Tibial nerve (tissue), 4 donors: ENCODE results near the gene ATP6V0B. TPM values are rescaled to one million over a fixed set of nuclear protein-coding genes. Genes with fewer than 3 reads are reported as not detected.

Experiments used
- DNase-seq, 2 donors: peaks; one replicate each; pipeline ENCODE4 v3.0.0-alpha.2; 2019; ENCODE audit warnings: low spot score in 2 of 2
- H3K27ac ChIP-seq, 4 donors: fragments of 200-600 bp; sonication (generic) in 3 of 4; one replicate each; pipeline ENCODE4 v1.5.1; 2017 to 2019; ENCODE audit warnings: mild to moderate bottlenecking in 1 of 4
- H3K27me3 ChIP-seq, 2 donors: fragments of 200-600 bp; sonication (generic) in 1 of 2; one replicate each; pipeline versions ENCODE4 v1.5.1 to v1.6.0; 2017 to 2019
- H3K36me3 ChIP-seq, 3 donors: fragments of 200-600 bp; sonication (generic); one replicate each; pipeline ENCODE4 v1.5.1; 2018 to 2019
- H3K4me1 ChIP-seq, 4 donors: fragments of 200-600 bp; sonication (generic) in 3 of 4; one replicate each; pipeline ENCODE4 v1.5.1; 2017 to 2019
- H3K4me3 ChIP-seq, 4 donors: fragments of 200-600 bp; sonication (generic) in 3 of 4; one replicate each; pipeline ENCODE4 v1.5.1; 2017 to 2019; ENCODE audit warnings: mild to moderate bottlenecking in 1 of 4, moderate library complexity in 1 of 4
- H3K9me3 ChIP-seq, 4 donors: fragments of 200-600 bp; sonication (generic) in 3 of 4; one replicate each; pipeline ENCODE4 v1.5.1; 2017 to 2019
- EP300 ChIP-seq, 2 donors: sonication (generic); formaldehyde crosslinking; IDR thresholded peaks; one replicate each; pipeline ENCODE4 v1.6.1; 2017; ENCODE audit warnings: antibody characterized with exemption in 2 of 2, mild to moderate bottlenecking in 1 of 2
- POLR2A ChIP-seq, 2 donors: fragments of 450-650 bp; IDR thresholded peaks; one replicate each; pipeline ENCODE4 v1.6.1; 2017; ENCODE audit warnings: antibody characterized with exemption in 2 of 2, mild to moderate bottlenecking in 2 of 2, moderate library complexity in 2 of 2
- WGBS, 2 donors: methylation state at CpG; one replicate each; pipeline ENCODE4 v1.1.5; 2018; 5-methylcytosine and 5-hydroxymethylcytosine counted together
- total RNA-seq, 4 donors: library from RNA; depleted of rRNA; stranded (reverse); fragments of >200 nt; gene quantifications; one replicate each; pipeline ENCODE4 v1.1.0, GENCODE V29; 2016
- TF ChIP-seq, protein P1 (sequence below), 5 experiments: fragments of 200-600 bp in 3 of 5; fragments of 450-650 bp in 2 of 5; sonication (generic) in 3 of 5; IDR thresholded peaks; one replicate each; pipeline ENCODE4 v1.5.1; 2016 to 2019; ENCODE audit warnings: antibody characterized with exemption in 5 of 5, mild to moderate bottlenecking in 3 of 5, moderate library complexity in 2 of 5

ATP6V0B gene
- total RNA-seq, 4 donors from 2014 or later: 101 to 132 (median 113) TPM

GRCh38 chr1:43957407-43958040 is 17.2 kb upstream of the ATP6V0B start:
- TF ChIP-seq EP300 (IDR thresholded peaks at IDR 0.05): no peak
- no peak for TF ChIP-seq POLR2A (IDR thresholded peaks at IDR 0.05)
- TF ChIP-seq, protein P1, sequence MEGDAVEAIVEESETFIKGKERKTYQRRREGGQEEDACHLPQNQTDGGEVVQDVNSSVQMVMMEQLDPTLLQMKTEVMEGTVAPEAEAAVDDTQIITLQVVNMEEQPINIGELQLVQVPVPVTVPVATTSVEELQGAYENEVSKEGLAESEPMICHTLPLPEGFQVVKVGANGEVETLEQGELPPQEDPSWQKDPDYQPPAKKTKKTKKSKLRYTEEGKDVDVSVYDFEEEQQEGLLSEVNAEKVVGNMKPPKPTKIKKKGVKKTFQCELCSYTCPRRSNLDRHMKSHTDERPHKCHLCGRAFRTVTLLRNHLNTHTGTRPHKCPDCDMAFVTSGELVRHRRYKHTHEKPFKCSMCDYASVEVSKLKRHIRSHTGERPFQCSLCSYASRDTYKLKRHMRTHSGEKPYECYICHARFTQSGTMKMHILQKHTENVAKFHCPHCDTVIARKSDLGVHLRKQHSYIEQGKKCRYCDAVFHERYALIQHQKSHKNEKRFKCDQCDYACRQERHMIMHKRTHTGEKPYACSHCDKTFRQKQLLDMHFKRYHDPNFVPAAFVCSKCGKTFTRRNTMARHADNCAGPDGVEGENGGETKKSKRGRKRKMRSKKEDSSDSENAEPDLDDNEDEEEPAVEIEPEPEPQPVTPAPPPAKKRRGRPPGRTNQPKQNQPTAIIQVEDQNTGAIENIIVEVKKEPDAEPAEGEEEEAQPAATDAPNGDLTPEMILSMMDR (IDR thresholded peaks at IDR 0.05): no peak
- no peak overlapping the region for H3K27ac ChIP-seq
- peaks cover 0 to 19% (median 0%) of the 10 kb centered on the region in 4 donors for H3K4me1 ChIP-seq
- H3K4me3 ChIP-seq: no peak overlapping the region
- H3K36me3 ChIP-seq: peaks cover 0 to 67% (median 9%) of the 10 kb centered on the region in 3 donors
- no peaks in the 10 kb centered on the region for H3K9me3 ChIP-seq
- DNase-seq: no peak
- 87 to 89% methylated on average over 6 to 7 of the region's 7 CpGs for WGBS, 2 donors
- H3K27me3 ChIP-seq: no peaks in the 10 kb centered on the region

GRCh38 chr1:43958351-43959255 is 16.2 kb upstream of the ATP6V0B start:
- Histone ChIP-seq H3K9me3 (no peaks in the 10 kb centered on the region), H3K27ac (no peak overlapping the region), H3K4me3 (no peak overlapping the region), H3K36me3 (peaks cover 0 to 78% (median 9%) of the 10 kb centered on the region in 3 donors), H3K27me3 (no peaks in the 10 kb centered on the region), H3K4me1 (peaks cover 0 to 13% (median 0%) of the 10 kb centered on the region in 4 donors)
- no peak for TF ChIP-seq EP300 (IDR thresholded peaks at IDR 0.05)
- no peak for TF ChIP-seq POLR2A (IDR thresholded peaks at IDR 0.05)
- TF ChIP-seq, protein P1 (IDR thresholded peaks at IDR 0.05): no peak
- WGBS, 2 donors: 64 to 69% methylated on average over 9 of the region's 9 CpGs
- DNase-seq: no peak

DNA sequence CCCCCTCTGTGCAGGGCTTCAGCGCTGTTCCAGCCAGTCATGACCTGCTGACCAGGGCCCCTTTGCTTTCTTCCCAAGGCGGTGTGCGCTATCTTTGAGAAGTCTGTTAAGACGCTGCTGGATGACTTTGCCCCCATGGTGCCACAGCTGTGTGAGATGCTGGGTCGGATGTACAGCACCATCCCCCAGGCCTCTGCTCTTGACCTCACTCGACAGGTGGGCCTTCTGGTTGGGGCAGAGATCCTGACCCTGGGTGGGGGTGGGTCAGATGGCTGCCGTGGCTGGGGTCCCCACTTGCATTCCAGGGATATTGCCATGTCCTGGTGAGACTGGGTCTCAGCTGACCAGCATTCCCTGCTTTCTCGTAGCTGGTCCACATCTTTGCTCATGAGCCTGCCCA is 14.0 kb upstream of the ATP6V0B start:
- H3K4me3 ChIP-seq: no peak overlapping the region
- no peaks in the 10 kb centered on the region for H3K9me3 ChIP-seq
- H3K27ac ChIP-seq: no peak overlapping the region
- peaks cover 0 to 7% (median 0%) of the 10 kb centered on the region in 4 donors for H3K4me1 ChIP-seq
- no peaks in the 10 kb centered on the region for H3K27me3 ChIP-seq
- WGBS, 2 donors: 89 to 90% methylated on average over 7 to 8 of the region's 8 CpGs
- DNase-seq: no peak
- TF ChIP-seq, protein P1 (IDR thresholded peaks at IDR 0.05): no peak
- no peak for TF ChIP-seq EP300 (IDR thresholded peaks at IDR 0.05)
- no peak for TF ChIP-seq POLR2A (IDR thresholded peaks at IDR 0.05)
- peaks cover 0 to 93% (median 9%) of the 10 kb centered on the region in 3 donors for H3K36me3 ChIP-seq

DNA sequence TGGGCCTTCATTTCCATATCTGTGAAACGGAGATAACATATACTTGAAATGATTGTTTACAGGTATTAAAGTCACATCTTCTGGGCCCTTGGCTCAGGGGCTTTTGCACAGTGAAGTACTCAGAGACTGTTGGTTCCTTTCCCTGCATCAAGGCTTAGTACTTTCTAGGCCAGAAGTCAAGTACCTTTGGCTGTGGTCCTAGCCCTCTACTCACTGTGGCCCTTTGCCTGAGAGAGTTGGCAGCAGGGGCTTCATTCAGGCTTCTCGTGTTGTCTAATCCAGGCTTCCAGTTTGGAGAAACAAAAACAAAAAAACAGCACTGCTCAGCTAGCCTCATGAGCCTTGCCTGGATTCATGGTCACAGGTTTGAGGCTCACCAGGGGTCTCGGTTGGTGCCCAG is 13.1 kb upstream of the ATP6V0B start:
- WGBS, 2 donors: 70 to 82% methylated on average over 3 of the region's 3 CpGs
- Histone ChIP-seq H3K4me1 (peaks cover 0 to 7% (median 0%) of the 10 kb centered on the region in 4 donors), H3K36me3 (peaks cover 0 to 94% (median 9%) of the 10 kb centered on the region in 3 donors), H3K27ac (peak overlapping the region in 1 of 4 donors; percentile 12), H3K4me3 (no peak overlapping the region), H3K9me3 (no peaks in the 10 kb centered on the region), H3K27me3 (no peaks in the 10 kb centered on the region)
- no peak for TF ChIP-seq EP300 (IDR thresholded peaks at IDR 0.05)
- TF ChIP-seq, protein P1 (IDR thresholded peaks at IDR 0.05): no peak
- no peak for TF ChIP-seq POLR2A (IDR thresholded peaks at IDR 0.05)
- no peak for DNase-seq

GRCh38 chr1:43962324-43962723 is 12.4 kb upstream of the ATP6V0B start:
- Histone ChIP-seq H3K4me1 (peaks cover 0 to 7% (median 0%) of the 10 kb centered on the region in 4 donors), H3K27me3 (no peaks in the 10 kb centered on the region), H3K4me3 (no peak overlapping the region), H3K27ac (peak overlapping the region in 1 of 4 donors; percentile 12), H3K36me3 (peaks cover 0 to 94% (median 8%) of the 10 kb centered on the region in 3 donors), H3K9me3 (no peaks in the 10 kb centered on the region)
- 46 to 52% methylated on average over 2 of the region's 2 CpGs for WGBS, 2 donors
- TF ChIP-seq EP300 (IDR thresholded peaks at IDR 0.05): no peak
- TF ChIP-seq POLR2A (IDR thresholded peaks at IDR 0.05): no peak
- TF ChIP-seq, protein P1 (IDR thresholded peaks at IDR 0.05): no peak
- DNase-seq: no peak
